ENCODE measurements around the gene MAN1A1.
A peak's percentile ranks its signal among the peaks of the same experiment; 100 is the strongest.

Gene MAN1A1

GRCh38 chr6:119148825-119149525 lies 200.6 kb downstream of the MAN1A1 start:
- DNase-seq = no peak
- no peak for TF ChIP-seq POLR2A (IDR thresholded peaks at IDR 0.05; ENCODE audit: low read length)
- TF ChIP-seq GATA1 (IDR thresholded peaks at IDR 0.05; ENCODE audit: low read depth, low read length) = no peak

GRCh38 chr6:119148098-119148824 lies 201.3 kb downstream of the MAN1A1 start:
- TF ChIP-seq GATA1 (IDR thresholded peaks at IDR 0.05; ENCODE audit: low read depth, low read length) (no peak), POLR2A (IDR thresholded peaks at IDR 0.05; ENCODE audit: low read length) (no peak)
- peak; percentile 69 to 85 for DNase-seq

- no peak for TF ChIP-seq GATA1 (IDR thresholded peaks at IDR 0.05; ENCODE audit: low read depth, low read length)
- no peak for TF ChIP-seq POLR2A (IDR thresholded peaks at IDR 0.05; ENCODE audit: low read length)
Observed at GRCh38 chr6:119147101-119148053, 202.2 kb downstream of the MAN1A1 start.

GRCh38 chr6:119145111-119145510 lies 204.4 kb downstream of the MAN1A1 start:
- no peak for TF ChIP-seq GATA1 (IDR thresholded peaks at IDR 0.05; ENCODE audit: low read depth, low read length)
- no peak for TF ChIP-seq POLR2A (IDR thresholded peaks at IDR 0.05; ENCODE audit: low read length)
- peak; percentile 12 to 17 for DNase-seq

More at GRCh38 chr6:119147101-119148053, 202.2 kb downstream of the MAN1A1 start:
- DNase-seq = peak; percentile 81 to 88

GRCh38 chr6:119142637-119143036 lies 206.9 kb downstream of the MAN1A1 start:
- DNase-seq = no peak
- TF ChIP-seq GATA1 (IDR thresholded peaks at IDR 0.05; ENCODE audit: low read depth, low read length) = no peak
- no peak for TF ChIP-seq POLR2A (IDR thresholded peaks at IDR 0.05; ENCODE audit: low read length)

GRCh38 chr6:119142041-119142440 lies 207.5 kb downstream of the MAN1A1 start:
- TF ChIP-seq POLR2A (IDR thresholded peaks at IDR 0.05; ENCODE audit: low read length) (no peak), GATA1 (IDR thresholded peaks at IDR 0.05; ENCODE audit: low read depth, low read length) (no peak)

GRCh38 chr6:119140196-119141140 lies 209.1 kb downstream of the MAN1A1 start:
- no peak for TF ChIP-seq POLR2A (IDR thresholded peaks at IDR 0.05; ENCODE audit: low read length)
- TF ChIP-seq GATA1 (IDR thresholded peaks at IDR 0.05; ENCODE audit: low read depth, low read length) = no peak
- no peak for DNase-seq

More at GRCh38 chr6:119142041-119142440, 207.5 kb downstream of the MAN1A1 start:
- DNase-seq = no peak

- peak; percentile 56 to 69 for DNase-seq
- no peak for TF ChIP-seq GATA1 (IDR thresholded peaks at IDR 0.05; ENCODE audit: low read depth, low read length)
- TF ChIP-seq POLR2A (IDR thresholded peaks at IDR 0.05; ENCODE audit: low read length) = no peak
Observed at GRCh38 chr6:119138906-119139541, 210.5 kb downstream of the MAN1A1 start.

GRCh38 chr6:119137194-119138072 lies 212.1 kb downstream of the MAN1A1 start:
- DNase-seq = peak; percentile 89 to 95
- TF ChIP-seq POLR2A (IDR thresholded peaks at IDR 0.05; ENCODE audit: low read length) (no peak), GATA1 (IDR thresholded peaks at IDR 0.05; ENCODE audit: low read depth, low read length) (peak; percentile 55)

GRCh38 chr6:119134752-119135151 lies 214.8 kb downstream of the MAN1A1 start:
- TF ChIP-seq GATA1 (IDR thresholded peaks at IDR 0.05; ENCODE audit: low read depth, low read length) = no peak
- TF ChIP-seq POLR2A (IDR thresholded peaks at IDR 0.05; ENCODE audit: low read length) = no peak
- no peak for DNase-seq

GRCh38 chr6:119133400-119133799 lies 216.2 kb downstream of the MAN1A1 start:
- TF ChIP-seq GATA1 (IDR thresholded peaks at IDR 0.05; ENCODE audit: low read depth, low read length) (no peak), POLR2A (IDR thresholded peaks at IDR 0.05; ENCODE audit: low read length) (no peak)
- DNase-seq = no peak

Data from erythroblast (primary cell).